Left ventricle myocardium inferior (tissue), 1 donor: Measurements from ENCODE around the gene CDK2AP2. TPM values are rescaled to one million over a fixed set of nuclear protein-coding genes. Genes with fewer than 3 reads are reported as not detected.
A peak's percentile ranks its signal among the peaks of the same experiment; 100 is the strongest.

Experiments used
- DNase-seq: peaks from one replicate; pipeline ENCODE4 v3.0.0-alpha.2; 2020
- H3K27ac ChIP-seq: fragments of 200-600 bp; replicated peaks from 2 replicates; pipeline ENCODE4 v1.8.0; 2021
- H3K27me3 ChIP-seq: fragments of 200-600 bp; 2 replicates; pipeline ENCODE4 v1.8.0; 2021; ENCODE audit warnings: low read depth
- H3K36me3 ChIP-seq: fragments of 200-600 bp; 2 replicates; pipeline ENCODE4 v1.8.0; 2021
- H3K4me1 ChIP-seq: fragments of 200-600 bp; 2 replicates; pipeline ENCODE4 v1.8.0; 2021
- H3K4me3 ChIP-seq: fragments of 200-600 bp; 2 replicates; pipeline ENCODE4 v1.8.0; 2021; ENCODE audit warnings: mild to moderate bottlenecking, moderate library complexity
- H3K9me3 ChIP-seq: fragments of 200-600 bp; replicated peaks from 2 replicates; pipeline ENCODE4 v1.8.0; 2021
- CTCF ChIP-seq: fragments of 200-600 bp; IDR thresholded peaks from 2 replicates; pipeline ENCODE4 v1.8.0; 2021; ENCODE audit warnings: antibody characterized with exemption, mild to moderate bottlenecking, borderline replicate concordance
- intact Hi-C: fragments of 100-400 bp; cut with micrococcal nuclease; formaldehyde crosslinking; loops from one replicate; pipeline ENCODE4 v1.11.0; 2022
- total RNA-seq: library from RNA; stranded (reverse); fragmentation: NEBNext Ultra II Directional; extraction: Animal tissue kit (Norgen Biotek cat#: 25700); gene quantifications from one replicate; pipeline ENCODE4 v1.2.1, GENCODE V29; 2021
- donor health status: DM: no; HTN: yes; CAD: no; lungs with severe emphysema.

Gene CDK2AP2
- total RNA-seq, 1 donor from 2014 or later, result 66.1 TPM

GRCh38 chr11:67469508-67469811 lies 38.5 kb downstream of the CDK2AP2 start:
- intact Hi-C loops, result no loop called here
- no peaks in the 10 kb centered on the region for H3K36me3 ChIP-seq

GRCh38 chr11:67468759-67469507 lies 39.0 kb downstream of the CDK2AP2 start, which contains the start of gene TMEM134:
Gene TMEM134 (minus strand): TSS chr11:67469251. CDS start chr11:67469192, 59 bp downstream.
- H3K4me3 ChIP-seq, result peak within 1 kb of the TSS; percentile 83
- no peaks in the 10 kb centered on the region for H3K9me3 ChIP-seq
- TF ChIP-seq CTCF, result peak; percentile 56
- H3K4me1 ChIP-seq, result peaks cover 43% of the 10 kb centered on the region
- DNase-seq, result peak; percentile 94
- H3K36me3 ChIP-seq, result no peaks in the 10 kb centered on the region
- intact Hi-C loops, result no loop called here
- peak within 1 kb of the TSS; percentile 95 for H3K27ac ChIP-seq
- H3K27me3 ChIP-seq, result no peaks in the 10 kb centered on the region

More at GRCh38 chr11:67469508-67469811, 38.5 kb downstream of the CDK2AP2 start:
- peak overlapping the region; percentile 95 for H3K27ac ChIP-seq
- no peak for TF ChIP-seq CTCF
- H3K4me3 ChIP-seq, result peak overlapping the region; percentile 83
- peaks cover 37% of the 10 kb centered on the region for H3K4me1 ChIP-seq
- no peaks in the 10 kb centered on the region for H3K27me3 ChIP-seq
- H3K9me3 ChIP-seq, result no peaks in the 10 kb centered on the region
- no peak for DNase-seq

GRCh38 chr11:67468456-67468758 lies 39.6 kb downstream of the CDK2AP2 start:
- intact Hi-C loops, result no loop called here
- Histone ChIP-seq H3K4me1 (peaks cover 48% of the 10 kb centered on the region), H3K4me3 (peak overlapping the region; percentile 83), H3K9me3 (no peaks in the 10 kb centered on the region), H3K36me3 (no peaks in the 10 kb centered on the region), H3K27me3 (no peaks in the 10 kb centered on the region), H3K27ac (peak overlapping the region; percentile 95)
- TF ChIP-seq CTCF, result no peak
- DNase-seq, result no peak

GRCh38 chr11:67468056-67468455 lies 39.9 kb downstream of the CDK2AP2 start:
- no peaks in the 10 kb centered on the region for H3K27me3 ChIP-seq
- H3K36me3 ChIP-seq, result no peaks in the 10 kb centered on the region
- intact Hi-C loops, result no loop called here
- no peak for TF ChIP-seq CTCF
- H3K4me1 ChIP-seq, result peaks cover 51% of the 10 kb centered on the region
- peak overlapping the region; percentile 83 for H3K4me3 ChIP-seq
- no peak for DNase-seq
- H3K9me3 ChIP-seq, result no peaks in the 10 kb centered on the region
- H3K27ac ChIP-seq, result peak overlapping the region; percentile 95

GRCh38 chr11:67466962-67467771 lies 40.8 kb downstream of the CDK2AP2 start:
- H3K4me1 ChIP-seq, result peaks cover 51% of the 10 kb centered on the region
- DNase-seq, result no peak

More at GRCh38 chr11:67466962-67467771, 40.8 kb downstream of the CDK2AP2 start:
- H3K27me3 ChIP-seq, result no peaks in the 10 kb centered on the region
- H3K27ac ChIP-seq, result peak overlapping the region; percentile 1
- no peaks in the 10 kb centered on the region for H3K9me3 ChIP-seq
- no peak for TF ChIP-seq CTCF
- intact Hi-C loops, result no loop called here
- no peaks in the 10 kb centered on the region for H3K36me3 ChIP-seq
- no peak overlapping the region for H3K4me3 ChIP-seq
